ENCODE data around the gene C5orf46. TPM values are rescaled to one million over a fixed set of nuclear protein-coding genes. Genes with fewer than 3 reads are reported as not detected.

C5orf46 gene
- total and polyA plus RNA-seq, 9 of the 15 experiments (the other 6 are each of a cell fraction or from before 2014, with no cell fraction given), result not detected

- no peak for FAIRE-seq
- no peak overlapping the region for H3K27ac ChIP-seq (ENCODE audit: extremely low read depth, low read depth, low read length)
- H3K4me2 ChIP-seq (ENCODE audit: insufficient read depth, low read length), result no peak overlapping the region
- BruUV-seq (replicated peaks), result no TSS peak
- H3K4me1 ChIP-seq (replicated peaks in 1 of 2; ENCODE audit: control insufficient read depth in 2 of 2, insufficient read depth in 2 of 2, low read length in 2 of 2), result no peaks in the 10 kb centered on the region
- 4% methylated on average over 3 of the region's 3 CpGs for WGBS (ENCODE audit: insufficient coverage, low coverage, missing lambda C conversion rate)
- H3K9ac ChIP-seq (ENCODE audit: insufficient read depth in 1 of 2, low read depth in 2 of 2, low read length in 2 of 2), result no peak overlapping the region
- in situ Hi-C loops (cut with MboI) (no loop called here), intact Hi-C loops (cut with micrococcal nuclease) (loop anchor here (10.0 kb wide), 1 partner anchor 593 kb away; no protein-coding TSS in a partner anchor)
- ChIA-PET POLR2A (no interaction called here), CTCF (ENCODE audit: low intra/inter-chr PET ratio) (no interaction called here)
- ATAC-seq, result no peak
- no peaks in the 10 kb centered on the region for H3K27me3 ChIP-seq (ENCODE audit: control insufficient read depth in 2 of 2, insufficient read depth in 2 of 2, low read length in 2 of 2)
- H3K79me2 ChIP-seq (ENCODE audit: control insufficient read depth, insufficient read depth, low read length), result no peaks in the 10 kb centered on the region
- H2AFZ ChIP-seq (ENCODE audit: low read depth, low read length), result no peak overlapping the region
- no peaks in the 10 kb centered on the region for H4K20me1 ChIP-seq (replicated peaks; ENCODE audit: control insufficient read depth, insufficient read depth, low read length)
- H3K4me3 ChIP-seq, result no peak overlapping the region
- TF ChIP-seq MTA3 (IDR thresholded peaks at IDR 0.05; ENCODE audit: borderline replicate concordance) (no peak), GTF2E2 (tag; IDR thresholded peaks at IDR 0.05) (no peak), NONO (IDR thresholded peaks at IDR 0.05; ENCODE audit: low read depth in 2 of 2, low read length in 1 of 2) (no peak), USF2 (CRISPR knock-in tag; IDR thresholded peaks at IDR 0.05) (no peak), ZNF583 (CRISPR knock-in tag; IDR thresholded peaks at IDR 0.05) (no peak), FUS (optimal IDR thresholded peaks at IDR 0.05; ENCODE audit: low read depth, low read length) (no peak), TARDBP (IDR thresholded peaks at IDR 0.05) (no peak), NCOA4 (IDR thresholded peaks at IDR 0.05; ENCODE audit: partially characterized antibody) (no peak), BCLAF1 (IDR thresholded peaks at IDR 0.05; ENCODE audit: borderline replicate concordance in 1 of 2, control insufficient read depth in 1 of 2, low read depth in 2 of 2, low read length in 1 of 2) (no peak), RCOR1 (IDR thresholded peaks at IDR 0.05; ENCODE audit: borderline replicate concordance in 1 of 2, low read depth in 2 of 2, low read length in 2 of 2) (no peak), ZNF121 (CRISPR knock-in tag; conservative IDR thresholded peaks at IDR 0.05) (no peak), ZNF24 (IDR thresholded peaks at IDR 0.05) (no peak), HDAC3 (IDR thresholded peaks at IDR 0.05; ENCODE audit: borderline replicate concordance, partially characterized antibody) (no peak)
- DNase-seq (ENCODE audit: extremely low read depth in 1 of 4, low spot score in 3 of 4), result no peak
- no peaks in the 10 kb centered on the region for H3K36me3 ChIP-seq (ENCODE audit: control insufficient read depth, insufficient read depth, low read length)
- no peaks in the 10 kb centered on the region for H3K9me3 ChIP-seq (replicated peaks; ENCODE audit: control insufficient read depth, insufficient read depth, low read depth, low read length)
- H3K9me1 ChIP-seq (ENCODE audit: control insufficient read depth, insufficient read depth, low read length), result no peaks in the 10 kb centered on the region
These were observed 54.8 kb downstream of the C5orf46 start for GRCh38 chr5:147851578-147851977.
